Medulla oblongata (tissue), 1 donor: ENCODE data around the gene SREBF1.

Experiments
- DNase-seq: peaks from one replicate; pipeline ENCODE4 v3.0.0-alpha.2; 2015; ENCODE audit errors: extremely low spot score

SREBF1 gene

GRCh38 chr17:17763136-17763535 lies 73.7 kb downstream of the SREBF1 start:
- DNase-seq: no peak

GRCh38 chr17:17762744-17763105 lies 74.1 kb downstream of the SREBF1 start:
- no peak for DNase-seq
